Gastroesophageal sphincter (tissue), 3 donors: Measurements from ENCODE around the gene VPS26C.

Source experiments
- EP300 ChIP-seq: sonication (generic); formaldehyde crosslinking; IDR thresholded peaks from one replicate; pipeline ENCODE4 v1.6.1; 2017; ENCODE audit warnings: antibody characterized with exemption, mild to moderate bottlenecking
- POLR2AphosphoS5 ChIP-seq: sonication (generic); formaldehyde crosslinking; IDR thresholded peaks from one replicate; pipeline ENCODE4 v1.6.1; 2017; ENCODE audit warnings: antibody characterized with exemption
- TF ChIP-seq, protein P1 (sequence below), 4 experiments: fragments of 200-600 bp in 2 of 4; fragments of 450-650 bp in 2 of 4; sonication (generic) in 1 of 4; IDR thresholded peaks; one replicate each; pipeline ENCODE4 v1.5.1; 2017 to 2019; ENCODE audit warnings: antibody characterized with exemption in 4 of 4, mild to moderate bottlenecking in 2 of 4, moderate library complexity in 2 of 4

DNA sequence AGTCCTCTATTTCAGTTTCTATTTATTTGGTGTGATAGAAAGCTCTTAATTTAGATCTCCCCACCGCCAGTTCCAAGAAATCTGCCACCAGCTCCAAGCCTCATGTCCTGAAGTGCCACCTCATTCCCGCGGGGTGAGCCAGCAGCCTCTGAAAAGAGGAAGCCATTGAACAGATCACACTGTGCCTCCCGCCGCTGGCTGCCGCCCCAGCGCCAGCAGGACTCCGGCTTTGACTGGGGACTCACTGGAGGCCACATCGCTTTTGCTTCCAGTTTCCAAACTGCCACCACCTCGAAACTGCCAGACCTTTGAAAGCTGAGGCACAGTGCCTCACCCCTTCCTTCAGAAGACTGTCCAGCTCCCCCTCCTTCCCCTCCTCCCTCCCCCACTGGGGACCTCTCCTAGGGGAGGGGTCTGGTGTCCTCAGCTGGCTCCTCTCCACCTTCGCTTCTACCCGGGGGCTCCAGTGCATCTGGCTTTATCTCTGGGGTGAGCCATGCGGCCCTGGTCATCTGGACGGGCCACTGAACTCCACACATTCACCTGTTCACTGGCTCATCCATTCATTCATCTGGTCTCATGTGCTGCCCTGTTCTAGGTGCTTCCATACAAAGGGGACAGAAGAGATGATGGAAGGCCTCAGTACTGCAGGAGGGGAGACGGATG is 58.9 kb downstream of the VPS26C start:
- peak; percentile 23 for TF ChIP-seq POLR2AphosphoS5
- TF ChIP-seq, protein P1, sequence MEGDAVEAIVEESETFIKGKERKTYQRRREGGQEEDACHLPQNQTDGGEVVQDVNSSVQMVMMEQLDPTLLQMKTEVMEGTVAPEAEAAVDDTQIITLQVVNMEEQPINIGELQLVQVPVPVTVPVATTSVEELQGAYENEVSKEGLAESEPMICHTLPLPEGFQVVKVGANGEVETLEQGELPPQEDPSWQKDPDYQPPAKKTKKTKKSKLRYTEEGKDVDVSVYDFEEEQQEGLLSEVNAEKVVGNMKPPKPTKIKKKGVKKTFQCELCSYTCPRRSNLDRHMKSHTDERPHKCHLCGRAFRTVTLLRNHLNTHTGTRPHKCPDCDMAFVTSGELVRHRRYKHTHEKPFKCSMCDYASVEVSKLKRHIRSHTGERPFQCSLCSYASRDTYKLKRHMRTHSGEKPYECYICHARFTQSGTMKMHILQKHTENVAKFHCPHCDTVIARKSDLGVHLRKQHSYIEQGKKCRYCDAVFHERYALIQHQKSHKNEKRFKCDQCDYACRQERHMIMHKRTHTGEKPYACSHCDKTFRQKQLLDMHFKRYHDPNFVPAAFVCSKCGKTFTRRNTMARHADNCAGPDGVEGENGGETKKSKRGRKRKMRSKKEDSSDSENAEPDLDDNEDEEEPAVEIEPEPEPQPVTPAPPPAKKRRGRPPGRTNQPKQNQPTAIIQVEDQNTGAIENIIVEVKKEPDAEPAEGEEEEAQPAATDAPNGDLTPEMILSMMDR (IDR thresholded peaks at IDR 0.05), result no peak
- TF ChIP-seq EP300, result no peak
